Mesendoderm (in vitro differentiated cells): Measurements from ENCODE around the gene BICD1.
A peak's percentile ranks its signal among the peaks of the same experiment; 100 is the strongest.

Experiments
- DNase-seq: peaks from one replicate; pipeline ENCODE4 v3.0.0; 2013
- H2AK5ac ChIP-seq: 2 replicates; pipeline ENCODE4 v1.6.1; 2013; ENCODE audit warnings: low read length, inconsistent platforms
- H2BK120ac ChIP-seq: 2 replicates; pipeline ENCODE4 v1.6.1; 2013; ENCODE audit warnings: low read depth, mild to moderate bottlenecking, low read length, moderate library complexity, mixed read lengths
- H2BK15ac ChIP-seq: replicated peaks from 2 replicates; pipeline ENCODE4 v1.6.1; 2013; ENCODE audit warnings: low read depth, mild to moderate bottlenecking, moderate library complexity
- H2BK5ac ChIP-seq: 2 replicates; pipeline ENCODE4 v1.6.1; 2013; ENCODE audit warnings: low read length, inconsistent platforms
- H3K18ac ChIP-seq: 2 replicates; pipeline ENCODE4 v1.6.1; 2013; ENCODE audit warnings: mild to moderate bottlenecking, low read length, mixed read lengths
- H3K23ac ChIP-seq: one replicate; pipeline ENCODE4 v1.6.1; 2013; ENCODE audit warnings: low read length
- H3K27ac ChIP-seq: 2 replicates; pipeline ENCODE4 v1.5.1; 2013; ENCODE audit warnings: low read depth, mild to moderate bottlenecking, inconsistent platforms, low read length, moderate library complexity
- H3K27me3 ChIP-seq: 2 replicates; pipeline ENCODE4 v1.6.1; 2013; ENCODE audit warnings: low read length, control low read depth, mild to moderate bottlenecking, inconsistent platforms; ENCODE audit not compliant: insufficient read depth, poor library complexity
- H3K36me3 ChIP-seq: 2 replicates; pipeline ENCODE4 v1.6.1; 2013; ENCODE audit warnings: low read length, inconsistent platforms; ENCODE audit not compliant: control insufficient read depth, insufficient read depth
- H3K4ac ChIP-seq: one replicate; pipeline ENCODE4 v1.6.1; 2013; ENCODE audit warnings: low read depth, mild to moderate bottlenecking, low read length, moderate library complexity
- H3K4me1 ChIP-seq: 2 replicates; pipeline ENCODE4 v1.6.1; 2013; ENCODE audit warnings: low read depth, low read length, inconsistent platforms; ENCODE audit not compliant: control insufficient read depth
- H3K4me2 ChIP-seq: 2 replicates; pipeline ENCODE4 v1.6.1; 2013; ENCODE audit warnings: low read length
- H3K4me3 ChIP-seq: 2 replicates; pipeline ENCODE4 v1.5.1; 2013; ENCODE audit warnings: mild to moderate bottlenecking, low read length
- H3K56ac ChIP-seq: one replicate; pipeline ENCODE4 v1.6.1; 2013; ENCODE audit warnings: low read length
- H3K79me1 ChIP-seq: 2 replicates; pipeline ENCODE4 v1.6.1; 2013; ENCODE audit warnings: low read length, inconsistent platforms
- H3K79me2 ChIP-seq: 2 replicates; pipeline ENCODE4 v1.6.1; 2013; ENCODE audit warnings: mild to moderate bottlenecking, low read length; ENCODE audit not compliant: control insufficient read depth, insufficient read depth
- H3K9ac ChIP-seq: 2 replicates; pipeline ENCODE4 v1.6.1; 2013; ENCODE audit warnings: low read length, inconsistent platforms
- H4K5ac ChIP-seq: one replicate; pipeline ENCODE4 v1.6.1; 2013; ENCODE audit warnings: low read length
- H4K8ac ChIP-seq: one replicate; pipeline ENCODE4 v1.6.1; 2013; ENCODE audit warnings: low read depth, mild to moderate bottlenecking, control low read depth, low read length, moderate library complexity
- WGBS: extraction: QIAGEN DNeasy Blood & Tissue Kit; methylation state at CpG from one replicate; pipeline ENCODE4 v1.1.7; 2013; ENCODE audit warnings: low lambda C conversion rate, missing lambda C conversion rate; ENCODE audit not compliant: insufficient coverage; ENCODE audit errors: extremely low coverage; 5-methylcytosine and 5-hydroxymethylcytosine counted together

The BICD1 gene

DNA sequence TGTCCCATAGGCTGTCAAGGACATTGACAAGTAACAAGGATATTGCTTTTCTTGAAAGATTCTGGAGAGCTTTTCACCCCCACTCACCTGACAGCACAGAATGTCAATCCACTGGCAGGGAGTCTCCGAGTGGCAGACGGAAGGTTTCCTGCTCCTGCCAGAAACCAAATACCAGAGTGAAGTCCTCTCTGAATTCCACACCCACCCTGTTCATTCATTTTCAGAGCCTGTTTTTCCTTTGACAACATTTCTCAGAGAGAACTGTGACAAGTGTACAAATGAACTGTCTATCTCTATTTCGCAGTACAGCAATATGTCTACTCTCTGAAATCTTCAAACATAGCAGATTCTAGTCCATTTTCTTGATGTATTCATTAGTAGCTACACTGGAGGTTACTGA, 26.2 kb upstream of the BICD1 start:
- Histone ChIP-seq H2BK5ac (no peak overlapping the region), H3K4me2 (no peak overlapping the region), H3K27ac (no peak overlapping the region), H2BK15ac (no peak overlapping the region), H3K18ac (no peak overlapping the region), H4K5ac (no peak overlapping the region), H3K79me2 (no peaks in the 10 kb centered on the region), H3K4me3 (no peak overlapping the region), H3K4me1 (peaks cover 2% of the 10 kb centered on the region), H3K4ac (no peak overlapping the region), H3K27me3 (no peaks in the 10 kb centered on the region), H2BK120ac (no peak overlapping the region), H3K23ac (no peak overlapping the region), H3K79me1 (no peaks in the 10 kb centered on the region), H2AK5ac (no peak overlapping the region), H3K9ac (no peak overlapping the region), H3K36me3 (no peaks in the 10 kb centered on the region), H4K8ac (no peak overlapping the region), H3K56ac (no peak overlapping the region)
- no CpG with 5 or more reads among the region's 3 CpGs for WGBS
- DNase-seq, result peak; percentile 40

DNA sequence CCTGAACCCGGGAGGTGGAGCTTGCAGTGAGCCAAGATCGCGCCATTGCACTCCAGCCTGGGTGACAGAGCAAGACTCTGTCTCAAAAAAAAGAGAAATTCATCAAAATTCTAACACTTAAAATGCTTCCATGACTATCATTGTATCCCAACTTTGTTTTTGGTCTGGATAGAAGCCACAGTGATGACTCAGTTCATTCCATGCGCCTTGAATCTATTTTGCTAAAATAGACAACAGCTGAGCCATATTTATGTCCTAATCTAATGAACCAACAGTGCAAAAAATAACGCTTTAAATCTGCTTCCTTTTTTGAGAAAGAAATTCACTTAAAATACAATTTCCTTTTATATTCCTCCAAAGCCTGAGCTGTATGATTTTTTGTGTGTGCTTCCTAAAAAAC, 23.2 kb upstream of the BICD1 start:
- Histone ChIP-seq H3K9ac (no peak overlapping the region), H3K27ac (no peak overlapping the region), H3K79me1 (no peaks in the 10 kb centered on the region), H3K27me3 (no peaks in the 10 kb centered on the region), H2BK5ac (no peak overlapping the region), H3K4me1 (peaks cover 2% of the 10 kb centered on the region), H4K8ac (no peak overlapping the region), H3K4me3 (no peak overlapping the region), H3K79me2 (no peaks in the 10 kb centered on the region), H3K4ac (no peak overlapping the region), H2BK120ac (no peak overlapping the region), H2AK5ac (no peak overlapping the region), H3K56ac (no peak overlapping the region), H3K36me3 (no peaks in the 10 kb centered on the region), H4K5ac (no peak overlapping the region), H3K23ac (no peak overlapping the region), H3K18ac (no peak overlapping the region), H2BK15ac (no peak overlapping the region), H3K4me2 (no peak overlapping the region)
- no peak for DNase-seq
- no CpG with 5 or more reads among the region's 5 CpGs for WGBS

DNA sequence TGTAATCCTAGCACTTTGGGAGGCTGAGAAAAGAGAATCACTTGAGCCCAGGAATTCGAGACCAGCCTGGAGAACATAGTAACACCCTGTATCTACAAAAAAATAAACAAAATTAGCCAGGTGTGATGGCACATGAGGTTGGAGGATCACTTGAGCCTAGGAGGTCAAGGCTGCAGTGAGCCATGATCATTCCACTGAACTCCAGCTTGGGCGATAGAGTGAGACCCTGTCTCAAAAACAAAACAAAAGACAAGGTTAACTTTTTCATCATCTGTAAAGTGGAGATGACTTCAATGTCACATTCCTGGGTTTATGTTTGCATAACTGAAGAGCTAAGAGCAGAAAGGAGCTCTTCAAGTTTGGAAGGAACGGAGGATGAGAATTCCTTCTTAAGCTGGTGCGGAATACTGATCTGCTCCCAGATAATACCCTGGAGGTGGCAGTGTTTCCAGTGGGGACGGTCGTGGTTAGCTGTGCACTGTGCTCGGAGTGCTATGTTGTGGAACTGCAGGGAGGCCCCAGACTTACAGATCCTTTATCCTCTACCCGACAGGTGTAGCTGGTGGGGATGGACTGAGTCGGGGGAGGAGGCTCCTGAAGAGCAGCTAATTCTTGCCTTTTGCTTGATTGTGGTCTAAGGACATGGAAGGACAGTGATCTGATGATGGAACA, 22.5 kb upstream of the BICD1 start:
- H4K8ac ChIP-seq, result no peak overlapping the region
- H3K4me2 ChIP-seq, result no peak overlapping the region
- peaks cover 2% of the 10 kb centered on the region for H3K4me1 ChIP-seq
- no peak overlapping the region for H4K5ac ChIP-seq
- no peak overlapping the region for H3K9ac ChIP-seq
- H3K18ac ChIP-seq, result no peak overlapping the region
- no peak overlapping the region for H2BK15ac ChIP-seq
- no peak overlapping the region for H3K56ac ChIP-seq
- no peak overlapping the region for H3K4ac ChIP-seq
- no peaks in the 10 kb centered on the region for H3K36me3 ChIP-seq
- no peak overlapping the region for H2AK5ac ChIP-seq
- WGBS, result no CpG with 5 or more reads among the region's 9 CpGs
- no peaks in the 10 kb centered on the region for H3K79me2 ChIP-seq
- no peak overlapping the region for H2BK5ac ChIP-seq
- H3K4me3 ChIP-seq, result no peak overlapping the region
- no peak overlapping the region for H2BK120ac ChIP-seq
- DNase-seq, result no peak
- H3K27ac ChIP-seq, result no peak overlapping the region
- H3K23ac ChIP-seq, result no peak overlapping the region
- no peaks in the 10 kb centered on the region for H3K27me3 ChIP-seq
- H3K79me1 ChIP-seq, result no peaks in the 10 kb centered on the region

DNA sequence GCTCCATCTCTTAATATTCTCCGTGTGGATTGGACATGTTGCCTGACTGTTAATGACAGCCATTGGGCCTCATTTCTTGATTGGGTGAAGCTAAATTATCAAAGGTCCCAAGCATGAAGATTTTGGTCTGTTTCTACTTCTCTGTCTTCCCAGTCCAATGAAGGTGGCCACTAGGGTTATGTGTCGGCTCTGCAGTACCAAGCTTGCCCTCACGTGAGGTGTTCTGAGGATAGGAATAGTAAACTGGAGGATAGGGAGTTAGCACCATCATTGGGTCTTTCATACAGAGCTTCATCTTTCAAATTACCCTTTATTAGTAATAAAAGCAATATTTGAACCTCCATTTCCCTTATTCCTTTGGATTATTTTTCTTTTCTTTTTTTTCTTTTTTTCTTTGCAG, 21.9 kb upstream of the BICD1 start:
- Histone ChIP-seq H3K9ac (no peak overlapping the region), H3K79me1 (no peaks in the 10 kb centered on the region), H3K18ac (no peak overlapping the region), H3K4me1 (peaks cover 3% of the 10 kb centered on the region), H3K4me3 (no peak overlapping the region), H4K5ac (no peak overlapping the region), H3K56ac (no peak overlapping the region), H3K27me3 (no peaks in the 10 kb centered on the region), H2BK120ac (no peak overlapping the region), H3K79me2 (no peaks in the 10 kb centered on the region), H2BK15ac (no peak overlapping the region), H4K8ac (no peak overlapping the region), H2AK5ac (no peak overlapping the region), H3K4ac (no peak overlapping the region), H3K23ac (no peak overlapping the region), H3K4me2 (no peak overlapping the region), H3K27ac (no peak overlapping the region), H2BK5ac (no peak overlapping the region), H3K36me3 (no peaks in the 10 kb centered on the region)
- no peak for DNase-seq
- no CpG with 5 or more reads among the region's 3 CpGs for WGBS

DNA sequence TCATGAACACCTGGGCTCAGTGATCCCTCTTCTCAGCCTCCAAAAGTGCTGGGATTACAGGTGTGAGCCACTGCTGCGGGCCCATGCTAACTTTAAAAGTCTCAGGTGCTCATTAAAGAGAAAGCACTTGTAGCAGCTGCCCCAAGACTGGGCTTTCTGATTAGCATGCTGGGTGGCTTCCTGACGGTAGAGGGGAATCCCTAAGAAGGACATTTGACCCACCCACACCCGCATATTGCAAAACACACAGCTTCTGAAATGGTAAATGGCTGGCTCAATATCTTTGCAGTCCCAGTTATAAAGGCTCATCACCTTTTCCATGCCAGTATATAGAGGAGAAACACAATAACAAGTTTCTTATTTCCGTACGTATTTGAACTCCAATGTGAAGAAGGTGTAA, 19.3 kb upstream of the BICD1 start:
- no peak overlapping the region for H3K18ac ChIP-seq
- no peak overlapping the region for H3K56ac ChIP-seq
- no peaks in the 10 kb centered on the region for H3K36me3 ChIP-seq
- H3K79me2 ChIP-seq, result no peaks in the 10 kb centered on the region
- H3K4me3 ChIP-seq, result no peak overlapping the region
- H2BK5ac ChIP-seq, result no peak overlapping the region
- no peak overlapping the region for H3K4ac ChIP-seq
- no peak overlapping the region for H2BK120ac ChIP-seq
- no peak overlapping the region for H3K9ac ChIP-seq
- H4K5ac ChIP-seq, result no peak overlapping the region
- no peak overlapping the region for H3K23ac ChIP-seq
- no peak overlapping the region for H2AK5ac ChIP-seq
- no peak for DNase-seq
- no peaks in the 10 kb centered on the region for H3K79me1 ChIP-seq
- no peak overlapping the region for H2BK15ac ChIP-seq
- no peaks in the 10 kb centered on the region for H3K27me3 ChIP-seq
- H3K4me1 ChIP-seq, result peaks cover 2% of the 10 kb centered on the region
- no peak overlapping the region for H4K8ac ChIP-seq
- no CpG with 5 or more reads among the region's 5 CpGs for WGBS
- H3K4me2 ChIP-seq, result no peak overlapping the region
- H3K27ac ChIP-seq, result no peak overlapping the region

DNA sequence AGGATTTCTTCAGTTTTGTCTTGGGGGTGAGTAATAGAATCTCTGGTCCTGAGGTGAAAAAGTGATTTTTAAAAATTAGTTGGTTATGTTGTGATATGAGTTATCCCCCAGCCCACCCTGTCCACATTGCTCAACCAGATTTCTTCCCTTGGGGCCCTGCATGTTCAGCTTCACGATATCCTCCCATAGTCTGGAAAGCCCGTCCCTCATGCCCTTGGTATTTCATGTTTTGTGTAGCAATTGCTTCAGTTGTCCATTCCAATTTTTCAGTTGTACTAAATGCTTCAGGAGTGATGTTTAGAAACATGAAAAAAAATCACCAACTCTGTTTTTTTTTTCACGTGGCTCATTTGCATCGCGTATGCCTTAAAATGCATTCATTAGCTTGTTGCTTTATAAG, 17.5 kb upstream of the BICD1 start:
- Histone ChIP-seq H2BK120ac (no peak overlapping the region), H3K9ac (no peak overlapping the region), H3K4me2 (no peak overlapping the region), H3K79me1 (no peaks in the 10 kb centered on the region), H3K27ac (no peak overlapping the region), H3K27me3 (no peaks in the 10 kb centered on the region), H2AK5ac (no peak overlapping the region), H3K56ac (no peak overlapping the region), H3K23ac (no peak overlapping the region), H2BK5ac (no peak overlapping the region), H3K4me3 (no peak overlapping the region), H3K36me3 (no peaks in the 10 kb centered on the region), H3K79me2 (no peaks in the 10 kb centered on the region), H3K18ac (no peak overlapping the region), H3K4me1 (peaks cover 2% of the 10 kb centered on the region), H4K5ac (no peak overlapping the region), H2BK15ac (no peak overlapping the region), H3K4ac (no peak overlapping the region), H4K8ac (no peak overlapping the region)
- WGBS, result no CpG with 5 or more reads among the region's 5 CpGs
- no peak for DNase-seq
